GM21723 (cell line): ENCODE measurements around the gene AGMO.

Experiments
- ATAC-seq: cut with Tn5 transposase; IDR thresholded peaks from one replicate; pipeline ENCODE4 v1.9.1; 2021; ENCODE audit warnings: mild to moderate bottlenecking, moderate library complexity; ENCODE audit not compliant: unreplicated experiment

AGMO gene

DNA sequence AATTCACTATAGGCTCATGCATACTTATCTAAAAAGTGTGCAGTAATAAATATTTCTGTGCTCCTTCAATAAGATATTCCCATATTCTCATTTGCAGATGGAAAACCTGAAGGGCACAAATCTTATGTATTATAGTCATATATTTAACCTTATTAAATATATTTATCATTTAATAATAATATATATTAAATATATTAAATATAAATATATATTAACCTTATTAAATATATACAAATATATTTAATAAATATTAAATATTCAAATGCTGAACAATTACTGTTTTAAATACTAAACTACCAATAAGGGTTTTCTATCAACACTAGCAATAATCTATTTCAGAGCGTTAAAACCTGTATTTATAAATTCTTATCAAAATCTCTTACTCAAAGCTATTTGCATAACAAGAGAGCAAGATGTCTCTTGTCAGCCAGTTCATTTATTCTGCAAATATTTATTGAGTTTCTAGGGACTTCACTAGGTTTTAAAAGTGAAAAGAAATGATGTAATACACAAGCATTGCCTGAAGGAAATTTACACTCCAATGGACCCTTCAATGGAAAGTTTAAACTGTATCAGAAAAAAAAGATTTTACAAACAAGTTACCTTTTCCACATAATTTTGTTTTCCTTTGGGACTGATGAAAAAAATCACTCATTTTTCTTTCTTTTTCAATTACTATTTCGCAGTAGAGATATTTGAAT lies 159.2 kb downstream of the AGMO start:
- no peak for ATAC-seq

DNA sequence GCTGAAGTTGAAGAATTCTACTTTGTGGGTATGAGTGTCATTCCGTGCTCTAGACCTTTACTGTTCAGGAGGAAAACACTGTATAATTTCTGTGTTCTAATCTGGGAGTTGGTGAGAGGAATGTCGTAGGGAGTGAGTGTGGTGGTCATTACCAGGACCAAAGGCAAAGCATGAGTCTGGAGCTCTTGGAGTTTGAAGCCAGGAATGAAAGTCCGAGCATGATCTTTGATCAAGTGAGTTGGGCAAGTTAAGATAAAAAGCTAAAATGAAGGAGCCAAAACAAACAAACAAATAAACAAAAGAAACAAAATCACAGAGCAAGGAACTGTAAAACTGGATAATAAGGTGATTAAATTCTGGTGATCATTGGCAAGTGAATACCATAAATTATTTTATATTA lies 161.4 kb downstream of the AGMO start:
- no peak for ATAC-seq

DNA sequence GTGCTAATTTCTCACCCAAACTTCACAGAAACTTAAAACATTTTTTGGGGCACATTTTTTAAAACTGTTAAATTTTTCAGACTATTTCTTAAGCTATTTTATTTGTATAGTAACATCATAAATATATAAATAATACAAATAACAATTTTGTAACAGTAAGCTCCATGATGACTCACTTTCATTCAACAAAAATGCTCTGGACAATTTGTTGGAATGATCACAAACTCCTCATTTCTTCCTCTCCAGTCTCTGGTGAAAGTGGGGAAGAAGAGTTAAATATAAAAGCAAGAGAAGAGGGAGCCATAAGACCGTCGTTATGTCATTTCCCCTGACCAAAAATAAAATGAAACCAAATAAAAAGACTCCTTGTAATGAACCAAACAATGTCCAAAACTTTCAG lies 162.4 kb downstream of the AGMO start:
- ATAC-seq, result no peak

DNA sequence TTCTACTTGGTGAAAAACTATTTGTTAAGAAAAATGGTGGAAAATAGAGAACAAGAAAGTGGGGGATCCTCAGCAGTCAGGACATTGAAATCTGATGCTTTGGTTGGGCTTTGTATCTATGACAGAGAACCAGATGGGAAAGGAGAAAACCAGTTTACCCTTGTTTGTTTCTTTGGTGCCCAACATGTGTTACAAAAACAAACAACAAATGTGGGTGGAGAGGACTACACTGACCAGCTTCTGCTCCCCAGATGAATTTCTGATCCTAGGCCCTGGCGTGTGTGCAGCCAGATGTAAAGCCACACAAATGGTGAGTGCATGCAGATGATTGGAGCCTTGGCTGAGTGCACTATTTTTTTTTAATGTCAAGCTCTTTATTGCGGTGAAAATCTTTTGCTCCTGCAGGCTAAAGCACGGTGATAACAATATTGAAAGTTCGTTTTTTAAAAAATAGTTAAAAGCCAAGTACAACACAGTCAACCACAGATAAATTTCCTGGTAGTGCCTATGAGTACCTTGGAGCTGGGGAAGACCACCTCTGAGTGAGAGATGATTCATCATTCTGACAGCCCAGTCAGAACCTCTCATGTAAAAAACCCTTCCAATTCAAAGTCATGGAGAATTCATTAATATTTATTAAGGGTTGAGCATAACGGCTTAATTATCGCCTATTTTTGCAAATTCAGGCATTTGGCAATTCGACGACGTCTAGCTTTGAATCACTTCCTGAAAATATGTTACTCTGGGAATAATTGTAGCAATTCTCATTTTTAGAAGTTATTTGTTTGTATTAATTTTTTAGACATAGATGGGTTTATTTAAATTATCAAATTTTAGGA lies 163.7 kb downstream of the AGMO start:
- ATAC-seq, result no peak

DNA sequence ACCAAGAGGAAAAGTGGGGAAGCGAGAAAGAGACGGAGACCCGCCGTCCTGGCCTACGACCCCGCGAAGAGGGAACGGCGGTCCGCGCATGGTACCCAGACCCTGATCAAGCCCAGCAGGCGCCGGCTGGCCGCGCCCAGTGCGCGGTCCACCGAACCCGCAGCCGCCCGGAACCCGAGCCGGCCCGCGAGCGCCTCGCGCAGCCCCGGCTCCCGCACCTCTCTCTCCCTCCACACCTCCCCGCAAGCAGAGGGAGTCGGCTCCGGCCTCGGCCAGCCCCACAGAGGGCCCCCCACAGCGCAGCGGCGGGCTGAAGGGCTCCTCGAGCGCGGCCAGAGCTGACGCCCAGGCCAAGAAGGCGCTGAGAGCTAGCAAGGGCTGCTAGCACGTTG lies 164.7 kb downstream of the AGMO start:
- ATAC-seq, result no peak

DNA sequence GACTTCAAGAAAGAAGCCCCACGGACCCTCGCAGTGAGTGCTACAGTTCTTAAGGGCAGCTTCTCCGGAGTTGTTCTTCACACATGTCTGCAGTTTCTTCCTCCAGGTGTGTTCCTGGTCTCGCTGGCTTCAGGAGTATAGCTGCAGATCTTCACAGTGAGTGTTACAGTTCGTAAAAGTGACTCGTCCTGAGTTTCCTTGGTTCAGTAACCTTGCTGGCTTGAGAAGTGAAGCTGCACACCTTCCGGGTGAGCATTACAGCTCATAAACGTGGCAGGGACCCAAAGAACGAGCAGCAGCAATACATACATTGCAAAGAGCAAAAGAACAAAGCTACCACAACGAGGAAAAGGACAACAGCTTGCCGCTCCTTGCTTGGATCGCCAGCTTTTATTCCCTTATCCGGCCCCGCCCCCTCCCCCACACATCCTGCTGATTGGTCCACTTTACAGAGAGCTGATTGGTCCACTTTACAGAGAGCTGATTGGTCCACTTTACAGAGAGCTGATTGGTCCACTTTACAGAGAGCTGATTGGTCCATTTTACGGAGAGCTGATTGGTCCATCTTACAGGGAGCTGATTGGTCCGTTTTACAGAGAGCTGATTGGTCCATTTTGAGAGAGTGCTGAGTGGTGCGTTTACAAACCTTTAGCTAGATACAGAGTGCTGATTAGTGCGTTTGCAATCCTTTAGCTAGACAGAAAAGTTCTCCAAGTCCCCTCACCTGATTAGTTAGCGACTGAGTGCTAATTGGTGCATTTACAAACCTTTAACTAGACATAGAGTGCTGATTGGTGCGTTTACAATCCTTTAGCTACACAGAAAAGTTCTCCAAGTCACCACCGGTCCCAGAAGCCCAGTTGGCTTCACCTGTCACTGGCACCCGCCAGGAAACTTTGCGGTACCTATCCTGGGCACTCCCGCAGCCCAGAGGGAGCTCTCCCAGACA lies 165.3 kb downstream of the AGMO start:
- no peak for ATAC-seq

DNA sequence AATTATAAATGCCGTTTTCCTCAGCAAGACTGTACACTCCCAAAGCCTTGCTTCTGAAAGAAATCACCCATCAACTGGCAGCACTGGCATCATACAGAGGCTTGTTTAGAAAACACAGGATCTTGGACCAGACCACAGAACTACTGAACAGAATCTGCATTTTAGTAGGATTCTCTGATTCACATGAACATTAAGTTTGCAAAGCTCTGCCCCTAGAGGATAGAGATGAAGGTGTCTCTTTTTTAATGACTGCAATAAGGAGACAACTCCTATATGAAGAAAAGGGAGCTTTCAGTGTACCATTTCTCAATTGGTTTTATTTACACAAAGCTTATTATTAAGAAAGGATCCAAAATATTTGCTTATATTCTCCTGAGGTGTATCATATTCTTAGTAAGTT lies 172.7 kb downstream of the AGMO start:
- no peak for ATAC-seq

DNA sequence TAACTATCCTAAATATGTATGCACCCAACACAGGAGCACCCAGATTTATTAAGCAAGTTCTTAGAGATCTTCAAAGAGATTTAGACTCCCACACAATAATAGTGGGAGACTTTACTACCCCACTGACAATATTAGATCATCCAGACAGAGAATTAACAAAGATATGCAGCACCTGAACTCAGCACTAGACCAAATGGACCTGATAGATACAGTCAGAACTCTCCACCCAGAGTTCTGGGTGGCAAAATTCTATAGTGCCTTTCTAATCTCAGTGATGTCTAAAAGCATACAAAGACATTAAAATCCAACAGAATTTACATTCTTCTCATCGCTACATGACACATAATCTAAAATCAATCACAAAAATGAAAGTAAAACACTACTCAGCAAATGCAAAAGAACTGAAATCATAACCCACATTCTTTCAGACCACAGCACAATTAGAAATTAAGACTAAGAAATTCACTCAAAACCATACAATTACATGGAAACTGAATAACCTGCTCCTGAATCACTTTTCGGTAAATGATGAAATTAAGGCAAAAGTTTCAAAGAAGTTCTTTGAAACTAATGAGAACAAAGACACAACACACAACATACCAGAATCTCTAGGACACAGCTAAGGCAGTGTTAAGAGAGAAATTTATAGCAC lies 183.2 kb downstream of the AGMO start:
- ATAC-seq, result no peak

DNA sequence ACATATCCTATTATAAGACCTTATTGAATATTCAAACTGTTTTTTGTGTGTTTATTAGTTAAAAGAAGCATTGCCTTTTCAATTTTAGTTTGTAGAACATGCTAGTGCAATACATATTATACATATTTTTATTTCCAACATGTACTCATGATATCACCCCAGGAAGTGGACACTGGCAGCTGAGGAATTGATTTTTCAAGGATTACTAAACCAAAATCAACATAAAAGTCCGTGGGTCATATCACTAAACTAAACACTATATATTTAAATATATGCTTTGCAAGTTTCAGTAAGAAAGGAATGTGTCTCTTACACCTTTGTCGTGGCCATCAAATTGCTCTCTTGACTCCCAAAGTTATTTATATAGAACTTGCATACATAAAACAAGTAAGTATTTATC lies 185.2 kb downstream of the AGMO start:
- ATAC-seq, result no peak

DNA sequence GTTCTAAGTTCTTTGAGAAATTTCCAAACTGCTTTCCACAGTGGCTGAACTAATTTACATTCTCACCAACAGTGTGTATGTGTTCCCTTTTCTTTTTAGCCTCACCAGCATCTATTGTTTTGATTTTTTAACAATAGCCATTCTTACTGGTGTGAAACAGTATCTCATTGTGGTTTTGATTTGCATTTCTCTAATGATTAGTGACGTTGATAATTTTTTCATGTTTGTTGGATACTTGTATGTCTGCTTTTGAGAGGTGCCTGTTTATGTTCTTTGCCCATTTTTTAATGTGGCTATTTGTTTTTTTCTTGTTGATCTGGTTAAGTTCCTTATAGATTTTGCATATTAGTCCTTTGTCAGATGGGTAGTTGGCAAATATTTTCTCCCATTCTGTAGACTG lies 191.4 kb downstream of the AGMO start:
- ATAC-seq, result no peak

DNA sequence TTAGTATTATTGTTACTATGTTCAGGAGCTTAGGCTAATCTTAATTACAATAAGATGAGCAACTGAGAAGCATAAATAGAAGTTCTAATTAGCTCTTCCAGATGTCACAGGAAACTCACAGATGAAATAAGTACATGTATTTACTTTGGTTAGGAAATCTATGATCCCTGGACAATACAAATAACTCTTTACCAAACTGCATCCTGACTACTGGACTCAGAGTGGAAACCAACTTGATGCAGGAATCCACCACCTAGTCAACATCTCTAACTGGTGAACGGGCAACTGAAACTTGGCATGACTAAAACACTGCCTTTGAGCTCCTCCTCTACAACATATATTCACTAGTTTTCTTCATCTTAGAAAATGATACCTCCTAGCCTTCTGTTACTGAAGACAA lies 193.2 kb downstream of the AGMO start:
- ATAC-seq, result no peak

DNA sequence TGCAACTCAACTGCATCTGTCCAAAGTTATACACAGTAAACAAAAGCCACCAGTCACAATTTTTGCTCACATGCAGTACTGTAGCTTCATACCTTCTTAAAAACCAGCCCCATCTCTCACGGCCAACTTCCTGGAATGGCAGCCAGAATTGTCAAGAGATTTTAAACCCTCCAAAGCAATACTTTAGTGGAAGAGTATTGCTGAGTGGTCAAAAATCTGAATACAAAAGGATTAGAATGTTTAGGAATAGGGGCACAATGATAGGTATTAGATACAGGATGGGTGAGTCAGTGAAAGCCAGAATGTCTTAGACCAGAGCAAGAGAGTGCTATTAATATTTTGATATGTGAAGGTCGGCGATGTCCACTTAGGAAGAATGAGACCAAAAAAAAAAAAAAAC lies 193.9 kb downstream of the AGMO start:
- no peak for ATAC-seq

DNA sequence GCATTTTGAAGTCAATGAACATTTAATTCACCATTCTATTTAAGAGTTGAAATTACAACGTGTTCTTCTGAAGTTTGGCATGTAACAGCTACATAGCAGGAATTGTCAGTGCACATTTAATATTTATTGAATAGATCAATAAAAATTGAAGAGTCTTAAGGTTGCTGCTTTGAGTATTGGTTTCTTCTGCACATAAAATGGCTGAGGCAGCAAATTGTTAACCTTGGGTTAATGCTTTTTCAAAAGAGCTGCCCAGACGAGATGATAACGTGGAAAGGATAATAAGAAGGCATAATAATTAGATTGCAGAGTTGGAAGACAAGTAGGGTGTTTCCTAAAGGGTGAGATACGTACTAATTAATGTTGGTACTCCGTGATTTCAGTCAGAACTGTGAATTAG lies 203.7 kb downstream of the AGMO start:
- no peak for ATAC-seq

DNA sequence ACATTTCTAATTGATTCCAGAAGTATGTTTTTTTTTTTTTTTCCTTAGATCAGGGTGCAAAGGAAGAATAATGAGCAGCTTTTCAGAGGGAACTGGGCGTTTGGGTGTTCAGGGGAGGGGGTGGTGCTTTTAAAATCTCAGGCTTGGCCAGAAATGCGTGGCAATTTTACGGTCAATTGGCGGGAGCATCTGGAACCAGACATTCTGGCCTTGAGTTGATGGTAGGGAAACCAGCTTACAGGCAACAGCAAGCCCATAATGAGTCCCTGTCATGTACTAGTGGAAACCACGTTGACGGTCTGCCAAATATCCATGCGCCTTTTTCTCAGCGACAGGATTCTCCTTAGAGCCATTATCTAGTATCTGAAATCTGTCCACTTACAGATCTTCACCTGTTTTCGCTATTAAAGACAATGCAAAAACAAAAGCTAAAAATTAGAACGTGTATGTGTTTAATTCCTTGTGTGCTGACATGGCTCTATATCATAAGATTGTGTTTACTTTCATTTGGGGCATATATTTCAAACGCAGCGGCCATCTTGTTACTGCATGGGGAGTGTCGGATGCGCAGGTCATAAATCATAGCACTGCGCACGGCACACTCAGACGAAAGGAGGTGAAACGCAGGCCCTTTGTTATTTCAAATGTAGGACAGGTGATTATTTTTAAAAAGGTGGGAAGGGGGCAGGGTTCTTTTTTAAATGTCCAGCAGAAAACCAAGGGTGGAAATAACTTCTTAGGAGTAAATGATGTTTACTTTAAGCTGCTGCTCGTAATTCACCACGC lies 209.2 kb downstream of the AGMO start:
- no peak for ATAC-seq

DNA sequence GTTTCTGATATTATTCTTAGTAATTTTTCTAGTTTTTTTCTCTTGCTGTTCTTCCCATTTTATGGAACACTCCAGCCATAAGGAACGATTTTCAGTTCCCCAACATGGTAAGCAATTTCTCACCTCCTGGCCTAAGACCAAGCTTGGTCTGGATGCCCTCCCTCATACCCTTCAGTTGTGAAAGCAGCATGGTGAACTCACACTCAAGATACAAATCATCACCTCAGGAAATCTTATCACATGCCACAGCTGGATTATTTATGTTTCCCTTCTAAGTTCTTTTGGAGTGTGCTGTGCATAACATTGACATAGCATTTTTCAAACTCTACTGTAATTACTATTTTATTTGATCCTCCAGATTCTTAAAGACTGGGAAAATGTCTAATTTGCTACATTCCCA lies 216.6 kb downstream of the AGMO start:
- no peak for ATAC-seq

DNA sequence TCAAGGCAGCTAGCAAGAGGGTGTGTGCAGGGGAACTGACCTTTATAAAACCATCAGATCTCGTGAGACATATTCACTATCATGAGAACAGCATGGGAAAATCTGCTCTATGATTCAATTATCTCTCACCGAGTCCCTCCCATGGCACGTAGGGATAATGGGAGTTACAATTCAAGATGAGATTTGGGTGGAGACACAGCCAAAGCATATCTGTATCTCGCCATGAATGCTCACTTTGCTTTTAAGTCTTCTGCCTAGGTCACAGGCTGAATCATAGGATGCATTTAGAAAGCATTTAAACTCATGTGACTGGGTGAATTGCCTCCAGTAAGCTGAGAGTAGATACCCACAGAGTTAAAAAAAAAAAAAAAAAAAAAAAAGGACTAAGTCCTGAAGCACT lies 220.0 kb downstream of the AGMO start:
- ATAC-seq, result no peak

DNA sequence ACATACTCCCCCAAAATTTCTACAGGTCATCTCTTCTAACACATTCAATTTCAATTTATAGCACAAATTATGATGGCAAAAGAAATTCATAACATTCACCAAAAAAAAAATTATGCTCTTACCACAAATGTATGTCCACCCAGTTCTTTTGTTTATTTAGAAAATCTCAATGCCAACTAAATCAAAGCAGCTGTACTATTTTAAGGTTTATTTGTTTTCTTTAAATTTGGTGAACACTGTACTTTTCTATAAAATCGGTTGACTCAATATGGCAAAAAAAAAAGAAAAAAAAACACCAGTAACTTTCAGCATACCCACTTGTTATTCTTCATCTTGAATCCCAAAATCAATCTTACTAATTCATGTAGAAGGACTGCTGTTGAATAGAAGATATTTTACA lies 225.7 kb downstream of the AGMO start:
- ATAC-seq, result no peak

DNA sequence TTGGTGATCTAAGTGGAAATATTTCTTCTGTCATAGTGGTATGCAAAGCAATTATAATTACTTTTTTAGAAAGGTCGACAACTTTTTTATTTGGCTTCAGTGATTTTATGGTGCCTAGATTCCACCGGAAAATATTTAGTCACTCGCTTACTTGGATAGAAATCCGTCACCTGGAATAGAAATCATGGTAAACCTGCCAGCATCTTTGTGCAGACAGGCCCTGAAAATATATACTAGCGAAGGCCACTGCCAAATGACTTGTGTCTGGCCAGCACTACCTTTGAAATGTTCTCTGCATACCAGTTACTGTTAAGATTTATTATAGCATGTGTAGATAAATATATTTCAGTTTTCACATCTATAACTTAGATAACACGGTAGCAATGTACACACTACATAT lies 226.4 kb downstream of the AGMO start:
- no peak for ATAC-seq

DNA sequence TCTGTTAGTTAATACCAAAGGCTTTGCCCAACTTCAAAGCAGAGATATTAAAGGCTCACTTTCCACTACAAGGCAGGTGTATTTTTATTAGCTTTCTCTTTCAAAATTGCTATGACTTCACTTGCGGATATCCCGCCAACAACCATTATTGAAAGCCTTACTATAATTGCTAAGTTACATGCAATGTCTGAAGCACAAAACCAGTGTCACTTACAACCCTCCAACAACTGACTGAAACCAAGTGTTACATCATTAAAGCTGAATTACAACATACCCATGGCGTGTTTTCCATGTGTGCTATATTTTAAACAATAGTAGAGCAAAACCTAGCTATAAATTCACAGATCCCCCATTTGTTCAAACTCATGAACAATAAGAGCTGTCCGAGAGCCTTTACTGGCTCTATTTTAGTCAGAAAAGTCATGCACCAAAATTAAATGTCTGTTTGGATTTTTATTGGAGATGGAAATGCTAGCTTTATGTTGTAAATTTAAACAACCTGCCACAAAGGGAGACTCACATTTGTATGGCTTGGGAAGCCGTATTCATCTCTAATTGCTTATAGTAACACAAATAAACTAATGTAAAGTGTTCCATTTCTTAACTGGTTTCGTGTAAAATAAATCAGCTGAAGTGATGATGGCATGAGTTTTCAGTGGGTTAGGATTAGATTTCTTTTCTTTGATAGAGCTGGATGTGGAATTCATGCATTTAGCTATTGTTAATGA lies 227.1 kb downstream of the AGMO start:
- ATAC-seq, result no peak

DNA sequence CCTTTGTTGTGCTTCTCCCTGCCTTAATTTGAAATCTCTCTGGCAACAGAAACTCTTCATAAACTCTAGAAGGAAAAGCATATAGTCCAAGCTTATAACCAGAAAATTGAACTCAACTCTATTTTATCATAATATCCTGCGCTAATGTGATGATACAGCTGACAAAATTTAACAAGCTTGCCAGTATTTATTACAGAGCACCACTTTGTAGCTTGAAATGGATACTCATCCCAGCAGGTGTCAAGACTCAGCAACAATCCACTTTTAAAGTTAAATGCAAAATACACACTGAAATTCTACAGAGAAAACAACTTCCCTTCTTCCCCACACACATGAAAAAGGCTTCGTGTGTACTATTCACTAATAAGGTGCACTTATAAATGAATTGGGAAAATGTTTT lies 228.9 kb downstream of the AGMO start:
- ATAC-seq, result no peak
